ENCODE measurements around the gene COLEC11.

COLEC11 gene

DNA sequence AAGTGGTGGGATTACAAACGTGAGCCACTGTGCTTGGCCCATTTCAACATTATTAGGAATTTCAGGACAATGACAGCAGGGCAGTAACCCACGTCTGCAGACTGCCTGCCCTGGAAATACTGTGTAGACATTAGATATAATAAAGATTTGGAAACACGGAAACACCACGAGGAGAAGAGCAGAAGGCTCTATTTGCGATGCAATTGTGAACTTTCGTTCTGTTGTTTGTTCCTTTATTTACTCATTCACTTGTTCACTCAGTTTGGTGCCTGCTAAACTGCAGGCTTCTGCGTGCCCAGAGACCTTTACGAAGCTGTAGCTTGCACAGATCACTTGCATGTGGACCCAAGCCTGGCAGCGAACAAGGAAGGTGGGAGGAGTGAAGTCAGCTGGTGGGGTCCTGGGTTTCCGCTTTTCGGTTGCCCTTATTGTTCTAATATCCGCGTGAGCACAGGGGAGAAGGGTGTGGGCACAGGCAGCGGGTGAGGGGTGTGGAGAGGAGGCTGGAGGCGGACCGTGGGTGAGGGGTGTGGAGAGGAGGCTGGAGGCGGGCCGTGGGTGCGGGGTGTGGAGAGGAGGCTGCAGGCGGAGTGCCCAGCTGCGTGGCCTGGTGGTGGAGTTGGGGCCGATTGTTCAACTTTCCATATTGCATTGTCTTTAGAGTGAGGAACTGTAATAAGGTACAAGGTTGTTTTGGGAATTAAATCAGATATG lies 3.4 kb downstream of the COLEC11 start:
- H3K4me1 ChIP-seq (ENCODE audit: control insufficient read depth, insufficient read depth, low read length) = no peaks in the 10 kb centered on the region
- no peak overlapping the region for H3K4me3 ChIP-seq (ENCODE audit: low read length in 2 of 2)
- H3K9ac ChIP-seq (ENCODE audit: low read length in 2 of 2) = no peak overlapping the region
- no peak overlapping the region for H3K27ac ChIP-seq (ENCODE audit: low read length)
- no peaks in the 10 kb centered on the region for H3K9me3 ChIP-seq (ENCODE audit: control insufficient read depth in 2 of 2, low read length in 2 of 2)
- no peaks in the 10 kb centered on the region for H3K27me3 ChIP-seq (ENCODE audit: control insufficient read depth in 1 of 2, insufficient read depth in 2 of 2, low read length in 2 of 2)
- no peaks in the 10 kb centered on the region for H3K36me3 ChIP-seq (ENCODE audit: control insufficient read depth in 2 of 2, insufficient read depth in 2 of 2, low read length in 2 of 2)

DNA sequence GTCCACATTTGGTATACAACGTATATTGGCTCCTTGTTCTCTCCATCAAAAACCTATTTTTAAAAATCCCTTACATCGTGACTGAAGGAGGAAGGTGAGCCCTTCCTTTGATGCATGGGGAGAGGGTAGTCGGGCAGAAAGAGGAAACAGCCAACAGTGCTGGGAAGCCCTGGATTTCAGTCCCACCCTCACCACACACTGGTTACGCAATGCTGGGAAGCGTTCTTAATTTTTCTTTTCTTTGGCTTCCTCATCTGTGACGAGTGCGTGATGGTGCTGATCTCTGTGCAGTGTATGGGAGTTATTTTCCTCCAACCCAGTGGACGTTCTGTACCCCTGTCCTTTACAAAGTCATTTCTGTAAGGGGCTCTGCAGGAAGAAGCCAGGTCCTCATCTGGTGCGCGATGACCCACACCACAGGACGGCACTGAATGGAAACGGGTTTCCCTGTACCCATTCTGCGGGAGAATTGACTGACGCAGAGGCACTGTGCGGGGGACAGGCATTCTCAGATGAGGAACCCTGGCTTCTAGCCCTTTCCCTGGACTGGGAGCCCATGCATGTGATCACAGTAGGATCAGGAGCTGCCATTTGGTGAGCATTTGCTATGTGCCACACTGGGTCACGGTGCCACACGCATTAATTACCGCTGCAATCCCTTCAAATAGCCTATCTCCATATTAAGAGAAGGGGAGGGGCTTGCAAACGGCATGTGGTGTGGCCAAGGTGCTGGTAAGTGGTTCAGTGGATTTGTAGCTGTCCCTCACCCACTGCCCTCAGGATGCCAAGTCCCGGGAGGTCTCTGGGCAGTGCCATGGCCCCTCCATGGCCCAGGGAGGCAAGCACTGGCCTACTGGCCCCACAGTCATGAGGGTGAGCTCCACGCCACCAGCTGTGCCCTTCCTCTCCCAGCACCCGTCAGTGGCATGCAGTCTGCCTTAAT lies 4.3 kb downstream of the COLEC11 start:
- Histone ChIP-seq H3K4me3 (ENCODE audit: low read length in 2 of 2) (no peak overlapping the region), H3K27ac (ENCODE audit: low read length) (no peak overlapping the region), H3K9me3 (ENCODE audit: control insufficient read depth in 2 of 2, low read length in 2 of 2) (no peaks in the 10 kb centered on the region), H3K9ac (ENCODE audit: low read length in 2 of 2) (no peak overlapping the region), H3K36me3 (ENCODE audit: control insufficient read depth in 2 of 2, insufficient read depth in 2 of 2, low read length in 2 of 2) (no peaks in the 10 kb centered on the region), H3K4me1 (ENCODE audit: control insufficient read depth, insufficient read depth, low read length) (peaks cover 3% of the 10 kb centered on the region), H3K27me3 (ENCODE audit: control insufficient read depth in 1 of 2, insufficient read depth in 2 of 2, low read length in 2 of 2) (no peaks in the 10 kb centered on the region)

DNA sequence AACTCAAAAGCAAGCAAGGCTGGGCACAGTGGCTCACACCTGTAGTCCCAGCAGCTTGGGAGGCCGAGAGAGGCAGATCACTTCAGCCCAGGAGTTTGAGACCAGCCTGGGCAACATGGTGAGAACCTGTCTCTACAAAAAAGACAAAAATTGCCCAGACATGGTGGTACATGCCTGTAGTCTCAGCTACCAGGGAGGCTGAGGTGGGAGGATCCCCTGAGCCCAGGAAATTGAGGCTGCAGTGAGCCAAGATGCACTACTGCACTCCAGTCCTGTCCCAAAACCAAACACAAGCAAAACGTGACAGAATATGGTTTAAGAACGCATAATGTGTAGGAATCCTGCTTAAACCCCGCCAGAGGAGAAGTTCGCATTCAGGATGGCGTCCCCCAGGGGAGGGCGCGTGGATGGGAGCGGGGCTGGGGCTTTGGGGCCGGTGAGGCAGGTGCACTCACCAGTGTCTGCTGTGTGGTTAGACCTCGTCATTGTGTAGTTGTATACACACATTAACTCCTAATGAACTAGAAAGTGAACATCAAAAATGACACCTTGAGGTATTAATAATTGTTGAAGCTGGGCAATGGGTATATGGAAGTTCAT lies 5.4 kb downstream of the COLEC11 start:
- no peaks in the 10 kb centered on the region for H3K36me3 ChIP-seq (ENCODE audit: control insufficient read depth in 2 of 2, insufficient read depth in 2 of 2, low read length in 2 of 2)
- no peaks in the 10 kb centered on the region for H3K9me3 ChIP-seq (ENCODE audit: control insufficient read depth in 2 of 2, low read length in 2 of 2)
- H3K27ac ChIP-seq (ENCODE audit: low read length) = no peak overlapping the region

DNA sequence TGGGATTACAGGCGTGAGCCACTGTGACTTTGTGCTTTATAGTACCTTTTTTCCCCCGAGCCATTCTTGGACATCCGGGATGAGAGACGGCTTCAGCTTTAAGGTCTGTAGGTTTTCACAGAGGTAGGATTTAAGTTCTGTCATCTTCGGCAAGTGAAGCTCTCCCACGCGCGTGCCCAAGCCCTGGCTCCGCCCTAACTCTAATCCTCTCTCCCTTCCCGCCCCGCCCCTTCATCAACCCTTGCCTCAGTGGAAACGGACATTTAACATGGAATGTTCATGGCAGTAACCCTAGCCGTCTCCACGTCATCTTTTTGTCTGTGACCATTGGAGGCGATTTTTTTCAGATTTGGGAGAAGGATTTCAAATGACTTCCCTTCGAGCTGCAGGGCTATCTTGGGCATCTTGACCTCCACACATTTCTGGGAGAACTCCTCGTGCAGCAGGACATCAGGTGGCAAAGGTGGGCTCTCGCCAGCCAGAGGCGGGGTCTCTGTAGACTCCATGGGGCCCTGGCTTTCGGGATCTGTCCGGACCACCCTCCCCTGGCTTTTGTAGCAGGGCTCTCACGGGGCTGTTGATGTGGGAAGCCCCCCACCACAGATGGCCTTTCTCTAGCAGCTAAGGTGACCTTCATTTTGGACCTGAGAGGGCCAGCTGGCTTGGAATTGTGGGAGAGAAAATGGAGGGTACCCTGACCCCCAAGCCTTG lies 6.8 kb downstream of the COLEC11 start:
- no peaks in the 10 kb centered on the region for H3K9me3 ChIP-seq (ENCODE audit: control insufficient read depth in 2 of 2, low read length in 2 of 2)

More for the DNA sequence above, 5.4 kb downstream of the COLEC11 start:
- Histone ChIP-seq H3K4me1 (ENCODE audit: control insufficient read depth, insufficient read depth, low read length) (peaks cover 6% of the 10 kb centered on the region), H3K4me3 (ENCODE audit: low read length in 2 of 2) (no peak overlapping the region), H3K9ac (ENCODE audit: low read length in 2 of 2) (no peak overlapping the region), H3K27me3 (ENCODE audit: control insufficient read depth in 1 of 2, insufficient read depth in 2 of 2, low read length in 2 of 2) (no peaks in the 10 kb centered on the region)

DNA sequence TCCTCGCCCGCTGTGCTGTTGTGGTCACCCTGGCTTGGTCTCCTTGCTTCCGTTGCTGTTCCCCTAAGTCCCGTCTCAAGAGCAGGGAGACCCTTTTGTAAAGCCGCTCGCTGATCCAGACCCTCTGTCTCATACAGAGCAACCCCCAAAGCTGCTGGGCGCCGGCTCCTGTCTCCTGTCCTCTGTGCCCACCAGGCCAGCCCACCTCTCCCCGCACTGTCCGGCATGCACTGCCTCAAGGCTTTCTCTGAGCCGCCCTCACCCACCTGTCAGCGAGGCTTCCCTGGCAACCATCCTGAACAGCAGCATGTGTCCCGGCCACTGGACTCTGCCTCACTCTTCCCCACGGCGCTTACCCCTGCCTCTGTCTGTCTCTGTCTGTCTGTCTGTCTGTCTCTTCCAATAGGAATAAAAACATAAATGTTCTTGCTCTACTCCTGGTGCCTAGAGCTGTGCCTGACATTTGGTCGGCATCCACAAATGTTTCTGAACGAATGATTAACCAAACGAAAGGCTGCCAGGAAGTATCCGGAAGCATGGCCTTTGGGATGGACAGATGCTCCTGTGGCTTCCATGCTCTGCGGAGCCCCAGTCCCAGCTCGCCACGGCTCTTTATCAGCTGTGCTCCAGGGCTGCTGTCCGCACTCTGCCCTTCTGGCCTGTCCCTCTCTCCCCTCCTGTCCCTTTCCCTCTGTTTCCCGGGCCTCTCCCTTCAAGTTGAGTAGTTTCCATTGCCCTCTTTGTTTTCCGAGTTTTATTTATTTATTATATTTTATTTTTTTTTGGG lies 7.8 kb downstream of the COLEC11 start:
- H3K27ac ChIP-seq (ENCODE audit: low read length) = no peak overlapping the region
- no peaks in the 10 kb centered on the region for H3K9me3 ChIP-seq (ENCODE audit: control insufficient read depth in 2 of 2, low read length in 2 of 2)
- no peak overlapping the region for H3K4me3 ChIP-seq (ENCODE audit: low read length in 2 of 2)

More for the DNA sequence above, 6.8 kb downstream of the COLEC11 start:
- Histone ChIP-seq H3K9ac (ENCODE audit: low read length in 2 of 2) (no peak overlapping the region), H3K4me1 (ENCODE audit: control insufficient read depth, insufficient read depth, low read length) (peaks cover 12% of the 10 kb centered on the region), H3K36me3 (ENCODE audit: control insufficient read depth in 2 of 2, insufficient read depth in 2 of 2, low read length in 2 of 2) (no peaks in the 10 kb centered on the region), H3K27ac (ENCODE audit: low read length) (no peak overlapping the region), H3K4me3 (ENCODE audit: low read length in 2 of 2) (no peak overlapping the region), H3K27me3 (ENCODE audit: control insufficient read depth in 1 of 2, insufficient read depth in 2 of 2, low read length in 2 of 2) (no peaks in the 10 kb centered on the region)

DNA sequence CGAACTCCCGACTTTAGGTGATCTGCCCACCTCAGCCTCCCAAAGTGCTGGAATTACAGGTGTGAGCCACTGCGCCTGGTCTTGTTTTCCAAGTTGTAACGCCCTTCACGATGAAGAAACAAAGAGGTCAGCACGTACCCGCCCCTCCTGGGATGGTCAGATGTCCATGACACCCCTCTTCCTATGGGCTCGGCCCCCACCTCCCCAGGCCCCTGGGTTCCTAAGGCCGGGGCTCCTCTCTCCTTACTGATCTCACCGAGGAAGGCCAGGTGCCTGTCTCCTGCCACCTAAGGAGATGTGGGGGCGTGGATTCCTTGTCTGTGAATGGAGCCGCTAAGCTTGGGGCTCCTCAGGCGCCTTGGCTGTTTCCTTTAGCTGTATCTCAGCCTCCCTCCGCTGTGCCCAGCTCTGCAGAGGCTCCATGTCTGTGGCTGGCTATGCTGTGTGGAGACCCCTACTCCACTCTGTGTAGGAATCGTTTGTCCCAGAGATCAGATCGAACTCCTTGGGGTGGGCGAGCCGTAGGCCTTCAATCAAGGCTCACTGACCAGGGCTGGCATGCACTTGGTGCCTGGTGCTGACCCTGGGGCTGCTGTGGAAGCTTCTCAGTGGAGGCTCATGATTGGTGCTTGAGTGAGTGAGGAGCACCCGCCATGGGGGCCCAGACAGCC lies 8.8 kb downstream of the COLEC11 start:
- Histone ChIP-seq H3K27ac (ENCODE audit: low read length) (peak overlapping the region; percentile 31), H3K4me1 (ENCODE audit: control insufficient read depth, insufficient read depth, low read length) (peaks cover 12% of the 10 kb centered on the region), H3K9me3 (ENCODE audit: control insufficient read depth in 2 of 2, low read length in 2 of 2) (no peaks in the 10 kb centered on the region), H3K9ac (ENCODE audit: low read length in 2 of 2) (no peak overlapping the region), H3K36me3 (ENCODE audit: control insufficient read depth in 2 of 2, insufficient read depth in 2 of 2, low read length in 2 of 2) (no peaks in the 10 kb centered on the region), H3K4me3 (ENCODE audit: low read length in 2 of 2) (no peak overlapping the region), H3K27me3 (ENCODE audit: control insufficient read depth in 1 of 2, insufficient read depth in 2 of 2, low read length in 2 of 2) (no peaks in the 10 kb centered on the region)

More for the DNA sequence above, 7.8 kb downstream of the COLEC11 start:
- Histone ChIP-seq H3K4me1 (ENCODE audit: control insufficient read depth, insufficient read depth, low read length) (peaks cover 12% of the 10 kb centered on the region), H3K36me3 (ENCODE audit: control insufficient read depth in 2 of 2, insufficient read depth in 2 of 2, low read length in 2 of 2) (no peaks in the 10 kb centered on the region), H3K27me3 (ENCODE audit: control insufficient read depth in 1 of 2, insufficient read depth in 2 of 2, low read length in 2 of 2) (no peaks in the 10 kb centered on the region), H3K9ac (ENCODE audit: low read length in 2 of 2) (no peak overlapping the region)

DNA sequence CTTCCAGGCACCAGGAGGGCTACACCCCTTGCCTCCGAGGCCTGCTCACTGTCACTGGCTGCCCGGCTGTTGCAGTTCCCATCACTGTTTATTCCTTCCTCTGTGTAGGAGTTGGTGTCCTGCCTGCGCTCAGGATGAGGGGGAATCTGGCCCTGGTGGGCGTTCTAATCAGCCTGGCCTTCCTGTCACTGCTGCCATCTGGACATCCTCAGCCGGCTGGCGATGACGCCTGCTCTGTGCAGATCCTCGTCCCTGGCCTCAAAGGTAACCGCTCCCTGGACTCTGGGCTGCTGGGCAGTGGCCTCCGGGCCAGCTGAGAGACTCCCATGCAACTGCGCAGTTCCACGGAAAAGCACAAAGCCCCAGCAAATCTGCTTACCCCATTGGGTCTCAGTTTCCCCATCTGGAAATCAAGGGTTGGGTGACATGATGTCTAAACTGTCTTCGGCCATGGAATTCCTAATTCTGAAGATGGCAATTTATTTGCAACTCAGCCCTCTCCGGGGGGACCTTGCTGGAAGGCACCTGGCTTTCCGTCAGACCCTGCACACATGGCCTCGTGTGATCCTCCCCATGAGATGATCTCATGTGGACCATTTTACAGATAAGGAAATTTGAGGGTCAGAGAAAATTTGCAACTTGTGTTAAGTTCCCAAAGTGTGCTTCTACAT lies 9.4 kb downstream of the COLEC11 start:
- Histone ChIP-seq H3K4me1 (ENCODE audit: control insufficient read depth, insufficient read depth, low read length) (peaks cover 12% of the 10 kb centered on the region), H3K36me3 (ENCODE audit: control insufficient read depth in 2 of 2, insufficient read depth in 2 of 2, low read length in 2 of 2) (no peaks in the 10 kb centered on the region), H3K9me3 (ENCODE audit: control insufficient read depth in 2 of 2, low read length in 2 of 2) (no peaks in the 10 kb centered on the region), H3K4me3 (ENCODE audit: low read length in 2 of 2) (no peak overlapping the region), H3K27me3 (ENCODE audit: control insufficient read depth in 1 of 2, insufficient read depth in 2 of 2, low read length in 2 of 2) (no peaks in the 10 kb centered on the region), H3K9ac (ENCODE audit: low read length in 2 of 2) (no peak overlapping the region), H3K27ac (ENCODE audit: low read length) (peak overlapping the region; percentile 31)

DNA sequence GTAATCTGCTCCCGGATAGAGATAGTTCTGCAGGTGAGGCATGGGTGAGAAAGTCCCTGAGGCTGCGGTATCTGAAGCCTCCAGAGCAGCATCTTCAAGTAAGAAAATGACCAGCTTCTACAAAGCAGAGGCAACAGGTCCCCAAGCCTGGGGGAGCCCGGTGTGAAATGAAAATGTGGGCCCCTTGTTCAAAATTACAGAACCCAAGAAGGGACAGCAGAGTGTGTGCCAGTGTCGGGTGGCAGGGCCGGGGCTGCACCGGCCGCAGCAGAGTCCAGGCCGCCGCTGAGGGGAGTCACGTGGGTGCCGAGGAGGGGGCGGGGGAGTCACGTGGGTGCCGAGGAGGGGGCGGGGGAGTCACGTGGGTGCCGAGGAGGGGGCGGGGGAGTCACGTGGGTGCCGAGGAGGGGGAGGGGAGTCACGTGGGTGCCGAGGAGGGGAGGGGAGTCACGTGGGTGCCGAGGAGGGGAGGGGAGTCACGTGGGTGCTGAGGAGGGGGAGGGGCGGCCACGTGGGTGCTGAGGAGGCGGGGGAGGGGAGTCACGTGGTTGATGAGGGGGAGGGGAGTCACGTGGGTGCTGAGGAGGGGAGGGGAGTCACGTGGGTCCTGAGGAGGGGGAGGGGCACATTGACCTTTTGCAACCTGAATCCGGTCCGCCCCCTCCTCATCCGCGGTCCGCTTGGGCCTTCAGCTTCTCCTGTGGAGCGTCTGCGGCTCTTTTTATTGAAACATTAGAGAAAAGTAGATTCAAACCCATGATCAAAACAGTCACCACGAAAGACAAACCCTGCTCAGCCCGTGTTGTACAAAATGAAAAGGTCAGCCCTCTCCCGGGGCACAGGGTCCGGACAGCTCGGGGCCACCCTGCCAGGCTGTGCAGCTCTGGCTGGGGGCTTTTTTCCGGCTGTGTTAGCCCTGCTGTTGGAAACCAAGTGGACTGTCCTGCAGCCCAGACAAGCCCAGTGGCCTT lies 10.4 kb downstream of the COLEC11 start:
- Histone ChIP-seq H3K4me1 (ENCODE audit: control insufficient read depth, insufficient read depth, low read length) (peaks cover 12% of the 10 kb centered on the region), H3K27me3 (ENCODE audit: control insufficient read depth in 1 of 2, insufficient read depth in 2 of 2, low read length in 2 of 2) (no peaks in the 10 kb centered on the region), H3K4me3 (ENCODE audit: low read length in 2 of 2) (no peak overlapping the region), H3K27ac (ENCODE audit: low read length) (no peak overlapping the region), H3K36me3 (ENCODE audit: control insufficient read depth in 2 of 2, insufficient read depth in 2 of 2, low read length in 2 of 2) (no peaks in the 10 kb centered on the region), H3K9ac (ENCODE audit: low read length in 2 of 2) (no peak overlapping the region), H3K9me3 (ENCODE audit: control insufficient read depth in 2 of 2, low read length in 2 of 2) (no peaks in the 10 kb centered on the region)
